HepG2 (cell line): ENCODE data around the gene VAMP2. TPM values are rescaled to one million over a fixed set of nuclear protein-coding genes. Genes with fewer than 3 reads are reported as not detected.

Experiments
- AFF4 ChIP-seq: sonication (generic); formaldehyde crosslinking; IDR thresholded peaks from 2 replicates; pipeline ENCODE4 v1.4.0; 2020; ENCODE audit warnings: missing genetic modification reagents
- ARNT2 ChIP-seq: sonication (generic); formaldehyde crosslinking; IDR thresholded peaks from 2 replicates; pipeline ENCODE4 v1.8.0; 2022; ENCODE audit warnings: mild to moderate bottlenecking, low read depth, missing genetic modification reagents, moderate library complexity
- CEBPB ChIP-seq: IDR thresholded peaks from 2 replicates; pipeline ENCODE4 v1.6.1; 2011; ENCODE audit warnings: low read depth, low read length, improper control_type of control experiment, borderline replicate concordance
- CENPBD1 ChIP-seq: sonication (generic); formaldehyde crosslinking; IDR thresholded peaks from 2 replicates; pipeline ENCODE4 v1.8.0; 2022; ENCODE audit warnings: missing genetic modification reagents, low read depth, mild to moderate bottlenecking, borderline replicate concordance
- DR1 ChIP-seq: sonication (generic); formaldehyde crosslinking; IDR thresholded peaks from 2 replicates; pipeline ENCODE4 v1.8.0; 2021; ENCODE audit warnings: mild to moderate bottlenecking, missing genetic modification reagents, inconsistent platforms
- FOXP4 ChIP-seq: sonication (generic); formaldehyde crosslinking; IDR thresholded peaks from 2 replicates; pipeline ENCODE4 v1.4.0; 2020; ENCODE audit warnings: missing genetic modification reagents
- NFIC ChIP-seq: IDR thresholded peaks from 2 replicates; pipeline ENCODE4 v1.6.1; 2012; ENCODE audit warnings: mild to moderate bottlenecking, low read length, inconsistent platforms
- PAX8 ChIP-seq: sonication (generic); formaldehyde crosslinking; IDR thresholded peaks from 2 replicates; pipeline ENCODE4 v1.8.0; 2022; ENCODE audit warnings: mild to moderate bottlenecking, missing genetic modification reagents, borderline replicate concordance
- RFXANK ChIP-seq: IDR thresholded peaks from 2 replicates; pipeline ENCODE4 v1.6.1; 2016
- SIN3B ChIP-seq: fragments of 150-350 bp; IDR thresholded peaks from 2 replicates; pipeline ENCODE4 v1.6.1; 2014; ENCODE audit warnings: low read length
- ZNF260 ChIP-seq: sonication (generic); formaldehyde crosslinking; IDR thresholded peaks from 2 replicates; pipeline ENCODE4 v1.4.0; 2020; ENCODE audit warnings: missing genetic modification reagents, low read depth, mild to moderate bottlenecking, borderline replicate concordance
- ZNF282 ChIP-seq: fragments of 450-650 bp; IDR thresholded peaks from 2 replicates; pipeline ENCODE4 v1.6.1; 2018; ENCODE audit not compliant: partially characterized antibody
- ZNF350 ChIP-seq: sonication (generic); formaldehyde crosslinking; IDR thresholded peaks from 2 replicates; pipeline ENCODE4 v1.4.0; 2020; ENCODE audit warnings: mild to moderate bottlenecking, low read depth, missing genetic modification reagents, borderline replicate concordance
- ZNF362 ChIP-seq: sonication (generic); formaldehyde crosslinking; IDR thresholded peaks from 2 replicates; pipeline ENCODE4 v1.4.0; 2020; ENCODE audit warnings: missing genetic modification reagents, mild to moderate bottlenecking, borderline replicate concordance
- ZNF431 ChIP-seq: sonication (generic); formaldehyde crosslinking; IDR thresholded peaks from 2 replicates; pipeline ENCODE4 v1.9.0; 2022; ENCODE audit warnings: missing genetic modification reagents, low read depth, mild to moderate bottlenecking, borderline replicate concordance
- ZNF615 ChIP-seq: sonication (generic); formaldehyde crosslinking; IDR thresholded peaks from 2 replicates; pipeline ENCODE4 v1.5.0; 2020; ENCODE audit warnings: mild to moderate bottlenecking, missing genetic modification reagents, borderline replicate concordance
- ZNF616 ChIP-seq: sonication (generic); formaldehyde crosslinking; IDR thresholded peaks from 2 replicates; pipeline ENCODE4 v1.5.0; 2020; ENCODE audit warnings: low read depth, mild to moderate bottlenecking, missing genetic modification reagents
- polyA plus RNA-seq, 8 experiments: library from polyadenylated mRNA; depleted of rRNA in 3 of 8; stranded (reverse) in 7 of 8; unstranded in 1 of 8; fragments of >200 nt; fragmentation: Illumina TruSeq in 4 of 8; extraction: Trizol in 4 of 8; gene quantifications; 2 replicates each; pipeline versions ENCODE4 v1.2.1 to v1.2.3, GENCODE V29; 2011 to 2016; ENCODE audit warnings: low read depth in 4 of 8, missing spikeins in 1 of 8, mixed read lengths in 1 of 8; ENCODE audit not compliant: insufficient read depth in 1 of 8
- total RNA-seq, 5 experiments: library from RNA; depleted of rRNA; stranded (reverse); fragments of >200 nt; fragmentation: Illumina TruSeq; extraction: Trizol; gene quantifications; 2 replicates each; pipeline ENCODE4 v1.2.3, GENCODE V29; 2016; ENCODE audit warnings: low read depth in 1 of 5
- TF ChIP-seq, protein P1 (sequence below), 2 experiments: IDR thresholded peaks; 2 replicates each; pipeline ENCODE4 v1.6.1; 2011 to 2012; ENCODE audit warnings: low read length in 2 of 2, borderline replicate concordance in 1 of 2, low read depth in 1 of 2, mild to moderate bottlenecking in 1 of 2, moderate library complexity in 1 of 2

The VAMP2 gene
- total and polyA plus RNA-seq, 2 of the 13 experiments (the other 11 are each of a cell fraction or from before 2014, with no cell fraction given), result 3.9 to 17.2 TPM

DNA sequence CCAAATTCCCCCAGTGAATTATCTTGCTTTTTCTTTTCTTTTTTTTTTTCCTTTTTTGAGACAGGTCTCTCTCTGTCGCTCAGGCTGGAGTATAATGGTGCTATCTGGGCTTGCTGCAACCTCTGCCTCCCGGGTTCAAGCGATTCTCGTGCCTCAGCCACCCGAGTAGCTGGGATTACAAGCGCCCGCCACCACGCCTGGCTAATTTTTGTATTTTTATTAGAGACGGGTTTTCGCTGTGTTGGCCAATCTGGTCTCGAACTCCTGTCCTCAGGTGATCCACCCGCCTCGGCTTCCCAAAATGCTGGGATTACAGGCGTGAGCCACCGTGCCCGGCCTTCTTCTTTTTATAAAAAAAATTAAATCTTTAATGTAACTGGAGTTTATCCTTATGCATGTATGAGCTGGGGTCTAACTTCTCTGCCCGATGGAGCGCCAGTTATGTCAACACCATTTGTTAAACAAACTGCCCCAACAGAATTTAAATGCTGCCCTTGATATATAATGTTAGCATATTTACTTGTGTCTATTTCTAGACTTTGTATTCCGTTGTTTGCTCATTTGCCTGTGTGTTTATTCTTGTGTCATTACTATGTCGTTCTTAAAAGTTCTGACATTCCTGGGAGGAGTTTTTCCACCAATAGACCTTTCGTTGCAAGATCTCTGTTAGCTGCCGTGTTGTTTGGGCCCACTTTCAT, 48.2 kb upstream of the VAMP2 start (continued):
- TF ChIP-seq ZNF350, result no peak
- TF ChIP-seq RFXANK, result no peak
- TF ChIP-seq ZNF615 (CRISPR knock-in tag), result no peak
- TF ChIP-seq ZNF282, result no peak
- TF ChIP-seq ZNF616 (CRISPR knock-in tag), result no peak
- TF ChIP-seq ZNF260, result no peak
- TF ChIP-seq ZNF362, result no peak
- TF ChIP-seq ZNF431 (CRISPR knock-in tag), result no peak
- no peak for TF ChIP-seq ARNT2 (CRISPR knock-in tag)
- TF ChIP-seq SIN3B, result no peak
- TF ChIP-seq CENPBD1 (CRISPR knock-in tag), result no peak
- no peak for TF ChIP-seq AFF4 (CRISPR knock-in tag)
- TF ChIP-seq NFIC, result 0 out of 2 replicates have a peak, but pooled peaks have one; percentile 42
- TF ChIP-seq, protein P1, sequence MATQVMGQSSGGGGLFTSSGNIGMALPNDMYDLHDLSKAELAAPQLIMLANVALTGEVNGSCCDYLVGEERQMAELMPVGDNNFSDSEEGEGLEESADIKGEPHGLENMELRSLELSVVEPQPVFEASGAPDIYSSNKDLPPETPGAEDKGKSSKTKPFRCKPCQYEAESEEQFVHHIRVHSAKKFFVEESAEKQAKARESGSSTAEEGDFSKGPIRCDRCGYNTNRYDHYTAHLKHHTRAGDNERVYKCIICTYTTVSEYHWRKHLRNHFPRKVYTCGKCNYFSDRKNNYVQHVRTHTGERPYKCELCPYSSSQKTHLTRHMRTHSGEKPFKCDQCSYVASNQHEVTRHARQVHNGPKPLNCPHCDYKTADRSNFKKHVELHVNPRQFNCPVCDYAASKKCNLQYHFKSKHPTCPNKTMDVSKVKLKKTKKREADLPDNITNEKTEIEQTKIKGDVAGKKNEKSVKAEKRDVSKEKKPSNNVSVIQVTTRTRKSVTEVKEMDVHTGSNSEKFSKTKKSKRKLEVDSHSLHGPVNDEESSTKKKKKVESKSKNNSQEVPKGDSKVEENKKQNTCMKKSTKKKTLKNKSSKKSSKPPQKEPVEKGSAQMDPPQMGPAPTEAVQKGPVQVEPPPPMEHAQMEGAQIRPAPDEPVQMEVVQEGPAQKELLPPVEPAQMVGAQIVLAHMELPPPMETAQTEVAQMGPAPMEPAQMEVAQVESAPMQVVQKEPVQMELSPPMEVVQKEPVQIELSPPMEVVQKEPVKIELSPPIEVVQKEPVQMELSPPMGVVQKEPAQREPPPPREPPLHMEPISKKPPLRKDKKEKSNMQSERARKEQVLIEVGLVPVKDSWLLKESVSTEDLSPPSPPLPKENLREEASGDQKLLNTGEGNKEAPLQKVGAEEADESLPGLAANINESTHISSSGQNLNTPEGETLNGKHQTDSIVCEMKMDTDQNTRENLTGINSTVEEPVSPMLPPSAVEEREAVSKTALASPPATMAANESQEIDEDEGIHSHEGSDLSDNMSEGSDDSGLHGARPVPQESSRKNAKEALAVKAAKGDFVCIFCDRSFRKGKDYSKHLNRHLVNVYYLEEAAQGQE (IDR thresholded peaks at IDR 0.05; ENCODE audit: borderline replicate concordance in 1 of 2, low read depth in 1 of 2, low read length in 2 of 2), result no peak
- TF ChIP-seq CEBPB, result peak; percentile 42; the same call in 1 of the 2 replicates
- no peak for TF ChIP-seq PAX8 (CRISPR knock-in tag)
- no peak for TF ChIP-seq DR1 (CRISPR knock-in tag)
- peak; percentile 81 for TF ChIP-seq FOXP4 (CRISPR knock-in tag)
